Right cardiac atrium (tissue), 5 donors: Measurements from ENCODE around the gene SPOCK1. TPM values are rescaled to one million over a fixed set of nuclear protein-coding genes. Genes with fewer than 3 reads are reported as not detected.

Source experiments
- ATAC-seq, 2 donors: fragments of 200-7000 bp; cut with Tn5 transposase; one replicate each; pipeline versions ENCODE4 v1.8.0 to v1.9.1; 2020; ENCODE audit warnings: moderate library complexity in 2 of 2, mild to moderate bottlenecking in 1 of 2
- DNase-seq, 3 donors: peaks; one replicate each; pipeline ENCODE4 v3.0.0-alpha.2; 2020
- H3K27ac ChIP-seq: one replicate; pipeline ENCODE4 v1.5.1; 2013; ENCODE audit warnings: mild to moderate bottlenecking, low read length, control low read depth, moderate library complexity
- H3K27me3 ChIP-seq: one replicate; pipeline ENCODE4 v1.6.1; 2013; ENCODE audit not compliant: control insufficient read depth, insufficient read depth
- H3K4me1 ChIP-seq: one replicate; pipeline ENCODE4 v1.6.1; 2013; ENCODE audit warnings: low read length; ENCODE audit not compliant: control insufficient read depth, insufficient read depth
- H3K4me3 ChIP-seq: one replicate; pipeline ENCODE4 v1.5.1; 2013; ENCODE audit warnings: low read length, control low read depth
- H3K9me3 ChIP-seq: one replicate; pipeline ENCODE4 v1.6.1; 2013; ENCODE audit warnings: low read length; ENCODE audit not compliant: control insufficient read depth
- WGBS: extraction: QIAGEN DNeasy Blood & Tissue Kit; methylation state at CpG from one replicate; pipeline ENCODE4 v1.1.7; 2013; 5-methylcytosine and 5-hydroxymethylcytosine counted together
- intact Hi-C, 4 donors: fragments of 100-400 bp; cut with DNase I; formaldehyde crosslinking; loops; one replicate each; pipeline versions ENCODE4 v1.11.0 to v1.14.0; 2022 to 2023
- polyA plus RNA-seq: library from polyadenylated mRNA; stranded (reverse); fragments of 200-250 nt; gene quantifications from one replicate; pipeline ENCODE4 v1.2.3, GENCODE V29; 2013
- total RNA-seq, 4 donors: library from RNA; stranded (reverse); fragmentation: NEBNext Ultra II Directional; extraction: Animal tissue kit (Norgen Biotek cat#: 25700); gene quantifications; one replicate each; pipeline ENCODE4 v1.2.1, GENCODE V29; 2021
- donor health status: healthy with polysubstance abuse.
- donor health status: DM: no; HTN: yes; CAD: no.
- donor health status: DM: no; HTN: no; CAD: no.
- donor health status: DM: no; HTN: yes; CAD: no; lungs with severe emphysema.
- donor health status: DM: yes; HTN: yes; CAD: no.

The SPOCK1 gene
- total and polyA plus RNA-seq, 5 donors = 41.0 to 186 (median 139) TPM

GRCh38 chr5:137199966-137200365 is 299.2 kb downstream of the SPOCK1 start:
- H3K9me3 ChIP-seq = no peaks in the 10 kb centered on the region
- DNase-seq = no peak
- H3K27ac ChIP-seq = no peak overlapping the region
- H3K27me3 ChIP-seq = no peaks in the 10 kb centered on the region
- ATAC-seq = no peak
- peaks cover 2% of the 10 kb centered on the region for H3K4me1 ChIP-seq
- no peak overlapping the region for H3K4me3 ChIP-seq
- WGBS = 89% methylated on average over 3 of the region's 3 CpGs
- intact Hi-C loops = no loop called here

GRCh38 chr5:137199201-137199600 is 299.9 kb downstream of the SPOCK1 start:
- WGBS = 86% methylated on average over 6 of the region's 6 CpGs
- intact Hi-C loops = no loop called here
- Histone ChIP-seq H3K4me3 (no peak overlapping the region), H3K4me1 (peaks cover 2% of the 10 kb centered on the region), H3K27me3 (no peaks in the 10 kb centered on the region), H3K9me3 (no peaks in the 10 kb centered on the region), H3K27ac (no peak overlapping the region)
- DNase-seq (no peak), ATAC-seq (no peak)

GRCh38 chr5:137195483-137195882 is 303.6 kb downstream of the SPOCK1 start:
- no peak for DNase-seq
- H3K27me3 ChIP-seq = no peaks in the 10 kb centered on the region
- peaks cover 2% of the 10 kb centered on the region for H3K4me1 ChIP-seq
- no peak for ATAC-seq
- 86% methylated on average over 2 of the region's 2 CpGs for WGBS
- H3K9me3 ChIP-seq = no peaks in the 10 kb centered on the region
- H3K27ac ChIP-seq = no peak overlapping the region
- H3K4me3 ChIP-seq = no peak overlapping the region
- intact Hi-C loops = no loop called here

- Histone ChIP-seq H3K4me1 (no peaks in the 10 kb centered on the region), H3K4me3 (no peak overlapping the region), H3K27me3 (no peaks in the 10 kb centered on the region), H3K9me3 (no peaks in the 10 kb centered on the region), H3K27ac (no peak overlapping the region)
- intact Hi-C loops = no loop called here
- ATAC-seq = no peak
- no peak for DNase-seq
- WGBS = 68% methylated on average over 8 of the region's 8 CpGs
These were observed 304.8 kb downstream of the SPOCK1 start for GRCh38 chr5:137194300-137194699.

GRCh38 chr5:137192293-137192743 is 306.8 kb downstream of the SPOCK1 start:
- Histone ChIP-seq H3K4me1 (no peaks in the 10 kb centered on the region), H3K9me3 (no peaks in the 10 kb centered on the region), H3K4me3 (no peak overlapping the region), H3K27me3 (no peaks in the 10 kb centered on the region), H3K27ac (no peak overlapping the region)
- DNase-seq = no peak
- intact Hi-C loops = no loop called here
- 53% methylated on average over 3 of the region's 3 CpGs for WGBS
- ATAC-seq = no peak

- no peak for DNase-seq
- H3K27me3 ChIP-seq = no peaks in the 10 kb centered on the region
- no peak overlapping the region for H3K27ac ChIP-seq
These were observed 307.9 kb downstream of the SPOCK1 start for GRCh38 chr5:137191179-137191578.

GRCh38 chr5:137190441-137190840 is 308.7 kb downstream of the SPOCK1 start:
- Histone ChIP-seq H3K4me3 (no peak overlapping the region), H3K4me1 (no peaks in the 10 kb centered on the region), H3K9me3 (no peaks in the 10 kb centered on the region), H3K27me3 (no peaks in the 10 kb centered on the region), H3K27ac (no peak overlapping the region)
- intact Hi-C loops = no loop called here
- ATAC-seq = no peak
- no peak for DNase-seq

More at GRCh38 chr5:137191179-137191578, 307.9 kb downstream of the SPOCK1 start:
- H3K4me3 ChIP-seq = no peak overlapping the region
- ATAC-seq = no peak
- 49% methylated on average over 2 of the region's 2 CpGs for WGBS
- H3K9me3 ChIP-seq = no peaks in the 10 kb centered on the region
- intact Hi-C loops = no loop called here
- H3K4me1 ChIP-seq = no peaks in the 10 kb centered on the region

- intact Hi-C loops = no loop called here
- Histone ChIP-seq H3K4me3 (no peak overlapping the region), H3K27ac (no peak overlapping the region), H3K27me3 (no peaks in the 10 kb centered on the region), H3K9me3 (no peaks in the 10 kb centered on the region), H3K4me1 (no peaks in the 10 kb centered on the region)
- DNase-seq = no peak
- no peak for ATAC-seq
- WGBS = 44% methylated on average over 2 of the region's 2 CpGs
These were observed 309.1 kb downstream of the SPOCK1 start for GRCh38 chr5:137190031-137190430.

- intact Hi-C loops = no loop called here
These were observed 310.6 kb downstream of the SPOCK1 start for GRCh38 chr5:137188566-137188965.

GRCh38 chr5:137186759-137187461 is 312.2 kb downstream of the SPOCK1 start:
- no peaks in the 10 kb centered on the region for H3K9me3 ChIP-seq
- ATAC-seq = peak; percentile 62 to 79
- peak in 2 of 3 donors; percentile 41 to 66 for DNase-seq
- H3K4me3 ChIP-seq = no peak overlapping the region
- WGBS = 58% methylated on average over 5 of the region's 5 CpGs
- intact Hi-C loops = no loop called here
- H3K27ac ChIP-seq = no peak overlapping the region
- peaks cover 4% of the 10 kb centered on the region for H3K4me1 ChIP-seq
- H3K27me3 ChIP-seq = no peaks in the 10 kb centered on the region

More at GRCh38 chr5:137188566-137188965, 310.6 kb downstream of the SPOCK1 start:
- no peak for DNase-seq
- WGBS = 76% methylated on average over 5 of the region's 5 CpGs
- ATAC-seq = no peak
- H3K4me1 ChIP-seq = peaks cover 3% of the 10 kb centered on the region
- no peaks in the 10 kb centered on the region for H3K9me3 ChIP-seq
- no peak overlapping the region for H3K4me3 ChIP-seq
- no peaks in the 10 kb centered on the region for H3K27me3 ChIP-seq
- H3K27ac ChIP-seq = no peak overlapping the region

GRCh38 chr5:137185193-137185592 is 313.9 kb downstream of the SPOCK1 start:
- no peak overlapping the region for H3K27ac ChIP-seq
- no peak for DNase-seq
- WGBS = 91% methylated on average over 2 of the region's 2 CpGs
- H3K4me1 ChIP-seq = peaks cover 4% of the 10 kb centered on the region
- ATAC-seq = no peak
- intact Hi-C loops = no loop called here
- no peak overlapping the region for H3K4me3 ChIP-seq
- H3K27me3 ChIP-seq = no peaks in the 10 kb centered on the region
- H3K9me3 ChIP-seq = no peaks in the 10 kb centered on the region

- intact Hi-C loops = no loop called here
- DNase-seq (no peak), ATAC-seq (peak; percentile 15 to 54)
- Histone ChIP-seq H3K4me3 (no peak overlapping the region), H3K27me3 (no peaks in the 10 kb centered on the region), H3K27ac (no peak overlapping the region), H3K4me1 (peaks cover 4% of the 10 kb centered on the region), H3K9me3 (no peaks in the 10 kb centered on the region)
- 60% methylated on average over 2 of the region's 2 CpGs for WGBS
These were observed 314.4 kb downstream of the SPOCK1 start for GRCh38 chr5:137184734-137185133.
